Hepatocyte (in vitro differentiated cells): ENCODE results near the gene WEE2. TPM values are rescaled to one million over a fixed set of nuclear protein-coding genes. Genes with fewer than 3 reads are reported as not detected.
A peak's percentile ranks its signal among the peaks of the same experiment; 100 is the strongest.

Experiments used
- DNase-seq: peaks from one replicate; pipeline ENCODE4 v3.0.0-alpha.2; 2016; ENCODE audit warnings: low spot score
- H2AFZ ChIP-seq: fragments of 200-600 bp; sonication (generic); 2 replicates; pipeline ENCODE4 v1.6.0; 2016; ENCODE audit warnings: antibody characterized with exemption, mild to moderate bottlenecking
- H3K27ac ChIP-seq: fragments of 200-600 bp; sonication (generic); 2 replicates; pipeline ENCODE4 v1.5.1; 2016; ENCODE audit warnings: mild to moderate bottlenecking
- H3K27me3 ChIP-seq: fragments of 200-600 bp; sonication (generic); 2 replicates; pipeline ENCODE4 v1.6.1; 2016
- H3K36me3 ChIP-seq: fragments of 200-600 bp; sonication (generic); replicated peaks from 2 replicates; pipeline ENCODE4 v1.5.1; 2016; ENCODE audit warnings: low read depth; ENCODE audit not compliant: insufficient read depth
- H3K4me1 ChIP-seq: fragments of 200-600 bp; sonication (generic); 2 replicates; pipeline ENCODE4 v1.5.1; 2016; ENCODE audit warnings: mild to moderate bottlenecking, moderate library complexity; ENCODE audit not compliant: insufficient read depth
- H3K4me2 ChIP-seq: fragments of 200-600 bp; sonication (generic); 2 replicates; pipeline ENCODE4 v1.6.0; 2016
- H3K4me3 ChIP-seq: fragments of 200-600 bp; sonication (generic); 2 replicates; pipeline ENCODE4 v1.5.1; 2016; ENCODE audit warnings: mild to moderate bottlenecking
- H3K79me2 ChIP-seq: fragments of 200-600 bp; sonication (generic); 2 replicates; pipeline ENCODE4 v1.6.0; 2017; ENCODE audit warnings: mild to moderate bottlenecking
- H3K9me2 ChIP-seq: fragments of 200-600 bp; sonication (generic); replicated peaks from 2 replicates; pipeline ENCODE4 v1.6.0; 2017; ENCODE audit warnings: mild to moderate bottlenecking; ENCODE audit not compliant: insufficient read depth
- H3K9me3 ChIP-seq: fragments of 200-600 bp; sonication (generic); 2 replicates; pipeline ENCODE4 v1.5.1; 2016; ENCODE audit warnings: low read depth, mild to moderate bottlenecking
- H4K20me1 ChIP-seq: fragments of 200-600 bp; sonication (generic); 2 replicates; pipeline ENCODE4 v1.6.0; 2016; ENCODE audit warnings: mild to moderate bottlenecking; ENCODE audit not compliant: insufficient read depth, poor library complexity, severe bottlenecking
- CTCF ChIP-seq: fragments of 200-600 bp; sonication (generic); IDR thresholded peaks from 2 replicates; pipeline ENCODE4 v1.5.1; 2016; ENCODE audit warnings: antibody characterized with exemption, mild to moderate bottlenecking; ENCODE audit not compliant: poor library complexity
- EZH2 ChIP-seq: fragments of 200-600 bp; sonication (generic); IDR thresholded peaks from 2 replicates; pipeline ENCODE4 v1.6.1; 2016; ENCODE audit warnings: antibody characterized with exemption, mild to moderate bottlenecking, borderline replicate concordance
- EZH2phosphoT487 ChIP-seq: fragments of 200-600 bp; sonication (generic); IDR thresholded peaks from one replicate; pipeline ENCODE4 v1.6.1; 2018; ENCODE audit warnings: antibody characterized with exemption, mild to moderate bottlenecking, low read depth, moderate library complexity; ENCODE audit not compliant: unreplicated experiment, severe bottlenecking
- WGBS: methylation state at CpG from one replicate; pipeline ENCODE4 v1.1.6; 2016; ENCODE audit warnings: low lambda C conversion rate; ENCODE audit errors: missing lambda C conversion rate; 5-methylcytosine and 5-hydroxymethylcytosine counted together
- polyA plus RNA-seq: library from polyadenylated mRNA; unstranded; fragments of >200 nt; fragmentation: Nextera tagmentation; extraction: Ambion mirVana; gene quantifications from 2 replicates; pipeline ENCODE4 v1.2.1, GENCODE V29; 2016
- total RNA-seq: library from RNA; depleted of rRNA; stranded (reverse); fragments of >200 nt; gene quantifications from 2 replicates; pipeline ENCODE4 v1.2.3, GENCODE V29; 2014

Gene WEE2
- total and polyA plus RNA-seq, 2 experiments from 2014 or later, result 0.89 to 3.6 TPM

GRCh38 chr7:141738592-141739013 lies 30.4 kb downstream of the WEE2 start:
- H2AFZ ChIP-seq, result peak overlapping the region; percentile 72

GRCh38 chr7:141739250-141739649 lies 31.1 kb downstream of the WEE2 start:
- Histone ChIP-seq H3K4me3 (peak overlapping the region; percentile 48), H3K79me2 (peaks cover 34% of the 10 kb centered on the region), H3K27ac (no peak overlapping the region), H3K9me2 (no peaks in the 10 kb centered on the region), H3K4me2 (peak overlapping the region; percentile 82), H4K20me1 (no peaks in the 10 kb centered on the region), H3K36me3 (no peaks in the 10 kb centered on the region), H3K27me3 (no peaks in the 10 kb centered on the region), H3K4me1 (peaks cover 8% of the 10 kb centered on the region), H3K9me3 (no peaks in the 10 kb centered on the region), H2AFZ (no peak overlapping the region)
- no peak for TF ChIP-seq EZH2
- WGBS, result 79% methylated on average over 3 of the region's 3 CpGs
- DNase-seq, result no peak

More at GRCh38 chr7:141738592-141739013, 30.4 kb downstream of the WEE2 start:
- no peak for DNase-seq
- Histone ChIP-seq H3K27me3 (no peaks in the 10 kb centered on the region), H3K79me2 (peaks cover 34% of the 10 kb centered on the region), H3K4me2 (peak overlapping the region; percentile 82), H3K4me1 (peaks cover 8% of the 10 kb centered on the region), H3K27ac (peak overlapping the region; percentile 83), H3K4me3 (peak overlapping the region; percentile 48), H3K36me3 (no peaks in the 10 kb centered on the region), H4K20me1 (no peaks in the 10 kb centered on the region), H3K9me2 (no peaks in the 10 kb centered on the region), H3K9me3 (no peaks in the 10 kb centered on the region)
- TF ChIP-seq CTCF, result no peak
- no peak for TF ChIP-seq EZH2phosphoT487
- no peak for TF ChIP-seq EZH2
- 3% methylated on average over 6 of the region's 6 CpGs for WGBS

- Histone ChIP-seq H3K36me3 (no peaks in the 10 kb centered on the region), H2AFZ (no peak overlapping the region)
- 56% methylated on average over 1 of the region's 1 CpG for WGBS
Measured at GRCh38 chr7:141742229-141742628, 34.1 kb downstream of the WEE2 start.

GRCh38 chr7:141744131-141744530 lies 36.0 kb downstream of the WEE2 start:
- Histone ChIP-seq H3K4me1 (peaks cover 8% of the 10 kb centered on the region), H4K20me1 (no peaks in the 10 kb centered on the region), H3K9me3 (peaks cover 9% of the 10 kb centered on the region), H2AFZ (no peak overlapping the region), H3K27me3 (no peaks in the 10 kb centered on the region), H3K27ac (no peak overlapping the region), H3K4me3 (no peak overlapping the region), H3K79me2 (peaks cover 30% of the 10 kb centered on the region), H3K36me3 (peaks cover 4% of the 10 kb centered on the region), H3K4me2 (no peak overlapping the region), H3K9me2 (no peaks in the 10 kb centered on the region)
- 96% methylated on average over 2 of the region's 2 CpGs for WGBS
- TF ChIP-seq EZH2 (no peak), EZH2phosphoT487 (no peak), CTCF (no peak)
- DNase-seq, result no peak

More at GRCh38 chr7:141742229-141742628, 34.1 kb downstream of the WEE2 start:
- H3K4me2 ChIP-seq, result no peak overlapping the region
- peaks cover 37% of the 10 kb centered on the region for H3K79me2 ChIP-seq
- DNase-seq, result peak; percentile 8
- TF ChIP-seq EZH2phosphoT487 (no peak), EZH2 (no peak), CTCF (no peak)
- no peaks in the 10 kb centered on the region for H4K20me1 ChIP-seq
- peak overlapping the region; percentile 18 for H3K27ac ChIP-seq
- no peaks in the 10 kb centered on the region for H3K9me3 ChIP-seq
- no peak overlapping the region for H3K4me3 ChIP-seq
- no peaks in the 10 kb centered on the region for H3K9me2 ChIP-seq
- H3K4me1 ChIP-seq, result peaks cover 8% of the 10 kb centered on the region
- H3K27me3 ChIP-seq, result no peaks in the 10 kb centered on the region
